HG03060 (cell line): ENCODE measurements around the gene VPS13C.
"Not testable (repeated sequence)": the region's sequence is repeated elsewhere in the genome, so short reads cannot be mapped to it uniquely, and the experiment has no call there.

ENCODE experiments used
- ATAC-seq: cut with Tn5 transposase; IDR thresholded peaks from one replicate; pipeline ENCODE4 v1.9.1; 2021; ENCODE audit warnings: low read depth, moderate number of reproducible peaks; ENCODE audit not compliant: unreplicated experiment

The VPS13C gene

DNA sequence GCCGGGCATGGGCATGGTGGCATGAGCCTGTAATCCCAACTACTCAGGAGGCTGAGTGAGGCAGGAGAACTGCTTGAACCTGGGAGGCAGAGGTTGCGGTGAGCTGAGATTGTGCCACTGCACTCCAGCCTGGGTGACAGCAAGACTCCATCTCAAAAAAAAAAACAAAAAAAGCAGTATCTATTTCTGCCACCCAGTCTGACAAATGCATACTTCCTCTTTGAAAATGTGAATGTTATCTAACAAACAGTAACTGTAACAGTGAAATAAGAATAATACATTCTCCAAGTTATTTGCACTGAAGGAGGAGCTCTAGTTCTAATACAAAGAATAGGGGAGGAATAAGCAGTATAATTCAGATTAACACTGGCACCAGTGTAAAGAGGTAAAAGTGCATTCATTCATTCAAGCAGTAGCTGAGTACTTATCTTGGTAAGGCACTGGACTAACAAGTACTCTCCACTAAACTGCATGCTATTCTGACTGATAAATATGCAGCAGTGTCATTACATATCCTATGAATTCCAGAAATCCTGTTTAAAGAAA lies 12.9 kb downstream of the VPS13C start:
- no peak for ATAC-seq

DNA sequence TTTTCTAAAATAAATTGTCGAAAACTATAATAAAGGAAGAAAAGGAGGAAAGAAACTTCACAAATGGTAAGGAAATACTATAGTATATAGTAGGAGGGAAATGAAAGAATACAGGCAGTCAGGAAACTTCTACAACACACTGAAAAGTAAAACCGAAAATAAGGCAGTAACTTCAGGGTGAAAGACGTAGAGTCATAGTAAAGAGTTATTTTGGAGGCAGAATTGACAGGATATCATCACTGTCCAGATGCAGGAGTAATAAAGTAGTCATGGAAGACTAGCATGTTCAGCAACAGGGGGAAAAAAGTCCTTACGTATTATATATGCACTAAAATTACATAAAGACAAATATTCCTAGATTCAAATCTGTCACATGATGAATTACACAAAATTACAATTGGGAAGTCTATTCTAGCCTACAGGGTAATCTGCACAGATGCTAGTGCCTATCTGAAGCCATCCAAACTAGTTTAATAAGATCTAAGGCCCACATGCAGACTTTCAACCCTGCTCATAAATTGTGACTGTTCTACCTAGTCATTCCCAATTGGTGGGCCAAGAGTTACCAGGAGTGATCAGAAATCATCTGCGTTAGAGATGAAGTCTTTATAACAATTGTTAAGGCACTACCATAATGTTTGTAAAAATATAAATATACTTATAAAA lies 14.0 kb downstream of the VPS13C start:
- no peak for ATAC-seq

DNA sequence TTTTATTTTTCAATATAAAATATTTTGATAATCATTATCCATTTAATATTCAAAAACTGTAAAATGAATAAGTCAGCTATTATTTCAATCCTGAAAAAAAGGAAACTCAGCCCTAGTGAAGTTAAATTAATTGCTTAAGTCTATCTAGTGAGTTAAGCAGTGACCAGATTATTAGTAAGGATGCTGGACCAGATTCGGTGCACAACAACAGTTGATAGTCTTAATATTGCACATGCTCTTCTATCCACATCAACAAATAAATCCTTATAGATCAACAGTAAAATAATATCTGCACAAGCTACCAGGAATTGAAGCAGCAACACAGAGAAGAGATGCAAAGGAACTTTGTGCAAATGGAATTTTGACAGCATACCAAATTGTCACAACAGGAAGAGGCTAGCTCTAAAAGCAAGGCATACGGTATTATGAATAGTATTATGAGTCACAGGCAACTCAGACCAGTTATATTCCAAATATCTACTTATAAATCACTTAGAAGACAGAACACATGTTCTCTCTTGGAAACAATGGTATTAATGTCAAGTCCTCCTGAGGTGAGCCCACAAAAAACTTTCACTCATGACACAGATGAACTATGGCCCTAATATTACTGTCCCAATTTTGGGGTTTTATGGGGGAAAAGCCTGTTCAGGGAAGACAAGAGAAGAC lies 24.9 kb downstream of the VPS13C start:
- no peak for ATAC-seq

DNA sequence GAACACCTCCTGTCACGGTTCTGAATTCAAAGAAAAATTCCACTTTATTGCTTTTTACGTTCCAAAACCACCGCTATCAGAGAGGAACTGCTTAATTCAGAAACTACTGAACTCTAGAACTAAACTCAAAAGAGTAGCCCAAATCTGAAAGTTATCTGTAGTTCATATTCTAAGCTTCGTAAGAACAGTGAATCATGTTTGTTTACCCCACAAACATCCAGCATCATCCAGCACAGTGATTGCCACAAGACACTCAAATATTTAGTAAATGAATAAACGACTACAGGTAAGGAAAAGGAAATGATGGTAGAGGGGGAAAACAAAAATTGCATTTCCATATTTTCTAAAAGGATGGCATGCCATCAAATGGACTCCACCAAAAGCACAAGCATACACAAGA lies 32.3 kb downstream of the VPS13C start:
- ATAC-seq: no peak

DNA sequence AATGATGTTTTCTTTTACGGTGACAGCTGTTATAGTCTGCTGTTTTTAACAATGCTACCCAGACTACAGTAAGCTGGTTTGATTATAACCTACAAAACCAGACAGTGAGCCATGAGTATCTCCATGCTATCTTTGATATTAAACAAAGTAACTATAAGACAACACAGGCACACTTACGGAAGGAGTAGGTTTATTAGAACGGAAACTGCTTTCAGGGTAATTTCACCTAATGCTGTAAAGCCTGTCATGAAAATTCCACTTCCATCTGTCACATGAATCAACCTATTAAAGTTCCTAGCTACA lies 33.0 kb downstream of the VPS13C start:
- ATAC-seq: no peak

DNA sequence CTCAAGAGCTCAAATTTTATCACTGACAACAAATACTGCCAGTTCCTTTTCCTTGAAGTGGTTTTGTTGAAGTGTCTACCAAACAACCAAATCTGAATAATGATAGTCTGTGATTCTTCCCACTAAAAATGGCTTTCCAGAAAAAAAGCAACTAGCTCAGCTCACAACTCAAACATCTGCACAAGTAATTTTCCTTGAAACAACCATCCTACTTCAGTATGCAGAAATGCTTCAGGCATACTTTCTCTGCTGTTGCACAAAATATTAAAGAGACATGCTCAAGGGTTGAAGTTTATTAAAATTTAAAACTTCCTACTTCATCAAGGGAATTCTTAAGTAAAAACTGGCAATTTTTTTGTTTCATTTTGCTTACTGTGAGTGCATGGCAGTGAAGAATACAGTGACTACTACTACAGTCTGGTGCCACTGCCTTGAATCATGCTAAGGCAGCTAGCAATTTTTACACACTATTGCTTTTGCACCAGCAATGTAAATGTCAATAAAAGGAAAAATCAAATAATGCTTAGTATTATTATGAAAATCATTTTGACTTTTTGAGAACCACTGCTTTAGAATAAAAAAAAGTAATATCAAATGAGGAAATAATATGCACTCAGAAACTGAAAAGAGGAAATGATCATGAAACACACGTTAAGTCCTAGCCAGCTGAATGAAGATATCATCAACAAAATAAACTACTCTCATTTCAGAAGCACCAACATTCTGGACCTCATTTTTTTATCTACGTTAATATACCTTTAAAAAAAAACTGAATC lies 33.6 kb downstream of the VPS13C start:
- ATAC-seq: no peak

DNA sequence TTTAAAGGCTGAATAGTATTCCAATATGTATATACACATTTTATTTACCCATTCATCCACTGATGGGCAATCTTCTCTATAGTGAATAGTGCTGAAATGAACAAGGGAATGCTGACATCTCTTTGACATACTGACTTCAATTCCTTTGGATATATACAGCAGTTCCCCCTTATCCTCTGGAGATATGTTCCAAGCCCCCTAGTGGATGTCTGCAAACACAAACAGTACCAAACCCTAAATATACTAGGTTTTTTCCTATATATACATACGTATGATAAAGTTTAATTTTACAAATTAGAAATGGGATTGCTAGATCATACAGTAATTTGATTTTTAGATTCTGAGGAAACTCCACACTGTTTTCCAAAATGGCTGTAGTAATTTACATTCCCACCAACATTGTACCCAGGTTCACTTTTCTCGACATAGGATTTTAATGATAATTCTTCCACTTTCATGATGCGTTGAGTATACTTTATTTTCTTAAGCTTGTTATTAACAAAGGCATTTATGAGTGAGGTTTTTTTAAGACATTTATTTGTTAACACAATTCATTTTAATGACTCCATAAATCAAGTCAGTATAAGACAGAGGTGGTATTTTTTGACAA lies 38.2 kb downstream of the VPS13C start:
- ATAC-seq: no peak

DNA sequence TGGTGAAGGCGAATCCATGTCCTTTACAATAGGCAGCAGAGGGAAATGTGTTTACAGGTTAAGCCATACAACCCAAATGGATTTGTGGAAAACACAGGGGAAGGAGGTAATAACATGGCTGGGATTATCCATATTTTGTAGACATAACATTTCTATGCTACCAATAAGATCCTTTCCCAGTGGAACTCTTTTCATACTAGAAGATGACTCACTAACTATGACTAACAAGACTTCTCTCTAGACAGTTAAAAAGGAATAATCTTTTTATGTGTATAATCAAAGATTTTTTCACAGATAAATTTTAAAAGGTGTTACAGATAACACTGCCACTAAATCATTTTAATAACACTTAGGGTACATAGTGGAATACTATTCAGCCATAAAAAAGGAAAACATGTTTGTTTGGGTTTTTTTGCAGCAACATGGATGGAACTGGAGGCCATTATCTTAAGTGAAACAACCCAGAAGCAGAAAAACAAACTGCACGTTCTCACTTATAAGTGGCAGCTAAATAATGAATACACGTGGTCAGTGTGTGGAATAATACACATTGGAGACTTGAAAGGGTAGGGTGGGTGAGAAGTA lies 39.6 kb downstream of the VPS13C start:
- no peak for ATAC-seq

DNA sequence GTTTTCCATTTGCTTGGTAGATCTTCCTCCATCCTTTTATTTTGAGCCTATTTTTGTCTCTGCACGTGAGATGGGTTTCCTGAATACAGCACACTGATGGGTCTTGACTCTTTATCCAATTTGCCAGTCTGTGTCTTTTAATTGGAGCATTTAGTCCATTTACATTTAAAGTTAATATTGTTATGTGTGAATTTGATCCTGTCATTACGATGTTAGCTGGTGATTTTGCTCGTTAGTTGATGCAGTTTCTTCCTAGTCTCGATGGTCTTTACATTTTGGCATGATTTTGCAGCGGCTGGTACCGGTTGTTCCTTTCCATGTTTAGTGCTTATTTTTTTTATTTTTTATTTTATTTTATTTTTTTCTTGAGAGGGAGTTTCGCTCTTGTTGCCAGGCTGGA lies 54.9 kb downstream of the VPS13C start:
- not testable (repeated sequence) for ATAC-seq

DNA sequence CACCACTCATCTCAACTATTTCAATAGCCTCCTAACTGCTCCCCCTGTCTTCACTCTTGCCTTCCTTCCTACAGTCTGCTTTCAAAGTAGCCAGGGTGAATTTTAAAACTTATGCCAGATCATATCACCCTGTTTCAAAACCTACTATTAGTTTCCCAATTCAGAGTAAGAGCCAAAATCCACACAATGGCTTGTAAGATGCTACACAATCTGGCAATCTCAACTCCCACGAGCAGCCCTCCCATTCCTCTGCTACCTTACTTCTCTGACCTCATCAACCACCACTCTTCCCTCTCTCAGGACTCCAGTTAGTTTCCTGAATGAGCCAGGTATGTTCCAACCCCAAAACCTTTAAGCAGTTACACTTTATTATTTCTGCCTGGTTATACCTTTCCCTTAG lies 62.5 kb downstream of the VPS13C start:
- no peak for ATAC-seq

DNA sequence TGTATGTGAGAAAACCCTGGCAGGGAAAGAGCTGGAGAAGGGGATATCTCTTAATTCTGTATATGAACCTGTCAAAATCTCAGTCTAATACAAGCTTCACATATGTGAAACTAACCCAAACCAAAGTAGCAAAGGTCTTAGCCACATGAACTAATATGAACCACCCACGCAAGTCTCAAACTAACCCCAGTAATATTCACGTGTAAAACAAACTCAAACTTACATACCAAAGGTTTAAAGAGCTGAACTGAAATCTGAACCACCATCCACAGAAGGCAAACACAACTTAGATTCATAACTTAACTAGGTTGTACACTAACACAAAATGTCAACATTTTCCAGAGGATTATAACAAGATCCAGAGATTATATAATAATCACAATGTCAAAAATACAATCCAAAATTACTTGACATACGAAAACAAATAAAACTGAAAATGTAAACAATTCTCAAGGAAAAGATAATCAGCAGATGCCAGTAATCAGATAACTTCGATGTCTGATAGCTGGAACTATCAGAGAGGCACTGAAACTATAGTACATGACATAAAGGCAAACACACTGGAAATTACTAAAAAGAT lies 64.1 kb downstream of the VPS13C start:
- no peak for ATAC-seq

DNA sequence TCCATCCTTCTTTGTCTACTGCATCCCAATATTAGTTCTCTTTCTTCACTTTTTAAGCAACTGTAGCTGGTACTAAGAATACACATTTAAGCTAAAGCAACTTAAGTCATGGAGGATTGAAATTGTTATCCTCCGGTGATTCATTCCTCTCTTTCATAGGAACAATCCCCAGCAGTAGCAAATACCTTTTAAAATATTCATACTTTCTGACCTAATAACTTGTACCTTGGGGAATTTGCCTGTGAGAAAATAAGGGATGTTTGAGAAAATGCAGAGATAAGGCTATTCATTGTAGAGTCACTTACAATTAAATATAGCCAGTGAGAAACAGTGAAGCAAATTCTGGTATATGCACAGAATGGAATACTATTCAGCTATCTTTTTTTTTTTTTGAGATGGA lies 66.0 kb downstream of the VPS13C start:
- no peak for ATAC-seq

DNA sequence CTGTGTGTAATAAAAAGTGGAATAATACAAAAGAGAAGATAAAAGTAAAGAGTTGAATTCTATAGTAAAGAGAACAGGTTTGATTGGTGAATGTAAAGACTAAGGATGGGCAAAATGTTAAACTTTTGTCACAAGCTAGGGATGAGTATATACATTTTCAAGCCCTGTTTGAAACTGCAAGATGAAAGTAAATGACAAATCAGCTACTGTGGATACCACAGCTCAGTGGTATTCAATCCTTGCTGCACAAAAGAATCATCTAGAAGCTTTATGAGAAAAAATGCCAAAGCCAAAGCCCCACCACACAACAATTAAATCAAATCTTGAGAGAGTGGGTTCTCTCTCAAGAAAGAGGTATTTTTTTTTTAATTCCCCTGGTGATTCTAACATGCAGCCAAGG lies 67.7 kb downstream of the VPS13C start:
- no peak for ATAC-seq

DNA sequence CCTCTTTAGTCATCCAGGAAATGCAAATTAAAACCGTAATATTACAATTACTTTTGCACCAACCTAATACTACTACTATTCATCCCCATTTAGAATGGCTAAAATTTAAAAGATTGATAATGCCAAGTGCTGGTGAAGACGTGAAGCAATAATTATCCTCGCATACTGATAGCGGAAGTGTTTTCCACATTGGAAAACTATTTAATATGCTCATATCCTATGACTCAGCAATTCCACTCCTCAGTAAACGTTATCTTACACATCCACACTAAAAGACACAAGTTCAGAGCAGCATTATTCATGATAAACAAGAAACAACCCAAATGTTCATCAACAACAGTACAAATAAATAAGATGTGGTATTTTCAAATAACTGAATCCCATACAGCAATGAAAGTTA lies 70.6 kb downstream of the VPS13C start:
- no peak for ATAC-seq

DNA sequence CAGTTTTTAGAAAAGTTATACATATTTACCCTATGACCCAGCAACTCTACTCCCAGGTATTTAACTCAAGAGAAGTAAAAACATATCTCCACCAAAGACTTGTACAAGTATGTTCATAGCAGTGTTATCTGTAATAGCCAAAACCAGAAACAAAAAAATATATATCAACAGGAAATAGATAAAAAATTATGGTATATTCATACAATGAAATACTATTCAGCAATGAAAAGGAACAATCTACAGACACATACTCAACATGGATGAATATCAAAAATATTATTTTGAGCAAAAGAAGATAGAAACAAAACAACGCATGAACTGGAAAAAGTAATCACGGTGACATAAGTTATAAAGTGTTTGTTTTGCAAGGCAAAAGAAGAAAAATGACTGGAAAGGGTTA lies 72.4 kb downstream of the VPS13C start:
- no peak for ATAC-seq

DNA sequence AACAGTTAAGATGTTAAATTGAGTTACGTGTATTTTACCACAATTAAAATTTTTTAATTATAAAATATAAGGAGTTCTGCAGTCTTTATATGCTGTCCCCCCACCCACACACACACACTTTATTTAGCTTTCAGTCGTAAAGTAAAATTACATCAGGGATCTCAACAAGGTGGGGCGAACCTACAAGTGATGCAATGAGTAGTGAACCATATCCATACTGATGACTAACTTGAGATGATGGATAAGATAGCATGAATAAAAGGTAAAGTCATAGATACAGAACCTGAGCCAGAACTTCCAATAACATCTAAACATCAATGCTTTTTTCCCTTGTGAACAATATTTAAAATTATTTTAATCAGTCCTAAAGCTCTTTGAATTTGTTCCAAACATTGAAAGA lies 77.2 kb downstream of the VPS13C start:
- ATAC-seq: no peak

DNA sequence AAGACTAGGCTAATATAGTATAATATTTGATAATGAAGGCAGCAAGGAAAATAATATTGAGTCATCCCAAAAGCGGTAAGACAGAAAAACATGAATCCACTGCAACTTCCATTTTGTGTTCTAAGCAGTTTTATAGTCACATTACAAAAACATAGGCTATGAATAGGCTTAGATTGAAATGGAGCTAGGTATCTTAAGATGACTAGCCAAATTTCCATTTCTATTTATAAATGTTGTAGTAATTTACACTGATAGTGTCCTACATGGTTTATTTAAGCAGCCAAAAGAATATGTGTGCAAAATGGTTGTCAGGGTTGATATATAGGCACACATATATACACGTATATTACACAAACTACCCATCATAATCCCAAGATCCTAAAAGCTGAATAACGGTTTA lies 82.0 kb downstream of the VPS13C start:
- ATAC-seq: no peak

DNA sequence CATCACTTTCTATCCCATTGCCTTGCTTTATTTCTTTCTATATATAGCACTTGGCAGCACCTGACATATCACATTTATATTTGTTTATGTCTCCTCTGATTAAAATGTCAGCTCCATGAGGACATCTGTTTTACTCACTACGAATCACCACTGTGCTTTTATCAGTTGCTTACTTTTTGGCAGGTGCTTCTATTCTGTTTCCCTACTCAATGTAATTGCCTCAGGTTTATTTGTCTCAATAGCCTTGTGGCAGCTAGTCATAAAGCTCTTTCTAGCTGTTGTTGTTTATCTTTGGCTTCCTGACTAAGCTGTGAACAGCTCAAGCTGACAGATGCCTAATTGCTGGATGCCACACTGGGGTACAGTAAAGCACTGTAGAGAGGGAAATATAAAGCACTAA lies 85.5 kb downstream of the VPS13C start:
- no peak for ATAC-seq

DNA sequence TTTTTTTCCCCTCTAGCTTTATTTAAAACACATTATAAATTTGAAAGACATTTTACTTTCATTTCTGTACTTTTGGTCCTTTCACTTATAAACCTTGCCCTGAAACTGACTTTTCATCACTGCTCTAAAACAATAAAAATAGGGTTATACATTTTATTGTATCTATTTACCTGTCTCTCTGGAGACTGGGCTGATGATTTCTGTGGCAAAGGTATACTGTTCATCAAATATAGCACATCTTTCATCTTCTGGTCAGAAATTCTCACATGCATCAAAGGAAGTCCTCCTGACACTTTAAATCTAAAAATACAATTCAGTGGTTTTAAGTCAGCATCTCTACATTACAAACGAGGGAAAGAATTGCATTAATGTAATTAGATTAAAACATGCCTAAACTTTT lies 86.1 kb downstream of the VPS13C start:
- no peak for ATAC-seq

DNA sequence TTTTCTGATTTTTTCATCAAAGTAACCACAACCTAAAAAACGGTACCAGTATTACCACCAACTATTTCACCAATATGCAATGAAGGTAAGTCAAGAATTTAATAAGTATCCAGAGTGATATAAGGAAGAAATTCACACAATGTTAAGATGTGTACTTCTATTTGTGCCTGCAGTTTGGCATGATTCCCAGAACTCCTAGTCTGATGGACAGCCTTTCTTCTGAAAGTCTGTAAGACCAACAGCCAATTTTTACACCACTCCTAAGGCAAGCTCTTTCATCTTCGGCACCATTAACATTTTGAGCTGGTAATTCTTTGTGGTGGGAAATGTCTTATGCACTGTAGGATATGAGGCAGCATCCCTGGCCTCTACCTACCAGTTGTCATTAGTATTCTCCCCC lies 108.3 kb downstream of the VPS13C start:
- no peak for ATAC-seq

DNA sequence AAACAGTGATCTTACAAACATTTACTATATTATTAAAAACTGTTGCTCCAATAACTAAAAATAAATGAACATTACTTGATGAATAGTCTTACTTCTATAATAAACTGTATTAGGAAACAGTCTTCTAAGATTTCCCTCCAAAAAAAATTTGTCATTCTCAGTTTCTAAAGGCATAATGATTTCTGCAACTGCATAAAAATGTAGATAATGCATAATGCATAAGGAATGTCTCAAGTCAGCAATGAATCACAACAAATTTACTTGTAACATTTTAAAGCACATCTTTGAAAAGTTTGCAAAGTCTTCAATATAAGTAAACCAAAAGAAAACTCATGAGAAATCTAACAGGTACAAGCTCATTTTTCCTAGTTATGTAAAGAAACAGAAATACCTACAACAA lies 113.5 kb downstream of the VPS13C start:
- no peak for ATAC-seq
